MG63 (cell line): Measurements from ENCODE around the gene CTSE. TPM values are rescaled to one million over a fixed set of nuclear protein-coding genes. Genes with fewer than 3 reads are reported as not detected.

ENCODE experiments used
- DNase-seq: peaks from one replicate; pipeline ENCODE4 v3.0.0-alpha.2; 2020
- H3K27me3 ChIP-seq: fragments of 250-450 bp; sonication (Bioruptor Pico); 2 replicates; pipeline ENCODE4 v1.5.1; 2020; ENCODE audit warnings: mild to moderate bottlenecking, moderate library complexity
- H3K36me3 ChIP-seq: fragments of 250-450 bp; sonication (Bioruptor Pico); 2 replicates; pipeline ENCODE4 v1.5.1; 2020; ENCODE audit warnings: mild to moderate bottlenecking, moderate library complexity
- H3K4me3 ChIP-seq: fragments of 250-450 bp; sonication (Bioruptor Pico); 2 replicates; pipeline ENCODE4 v1.5.1; 2020; ENCODE audit warnings: mild to moderate bottlenecking, moderate library complexity
- H3K9me3 ChIP-seq: fragments of 250-450 bp; sonication (Bioruptor Pico); 2 replicates; pipeline ENCODE4 v1.5.1; 2020; ENCODE audit warnings: mild to moderate bottlenecking, moderate library complexity
- total RNA-seq: library from RNA; depleted of rRNA; stranded (reverse); fragments of >200 nt; shearing (Covaris generic); gene quantifications from 2 replicates; pipeline ENCODE4 v1.2.3, GENCODE V29; 2014; ENCODE audit warnings: low replicate concordance

The CTSE gene
- total RNA-seq, 1 experiment from 2014 or later: not detected

DNA sequence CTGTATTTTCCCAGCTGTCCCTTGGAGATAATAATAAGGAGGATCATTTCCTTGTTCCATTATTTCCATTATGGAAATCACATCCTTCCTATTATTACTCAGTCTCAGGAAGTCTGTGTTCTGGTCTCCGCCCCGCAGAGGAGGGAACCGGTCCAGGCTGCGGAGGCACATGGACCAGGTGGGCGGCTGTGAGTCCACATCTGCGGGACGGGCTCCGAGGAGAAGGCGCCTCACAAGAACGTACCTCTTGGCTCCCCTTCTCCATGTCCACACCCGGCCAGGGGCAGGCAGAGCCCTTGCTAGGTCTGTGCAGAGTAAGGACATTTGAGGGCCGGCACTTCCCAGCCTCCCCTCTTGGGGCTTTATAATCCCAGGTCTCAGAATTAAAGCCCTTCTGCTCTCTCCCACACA, 35.1 kb downstream of the CTSE start:
- no peaks in the 10 kb centered on the region for H3K9me3 ChIP-seq
- no peak overlapping the region for H3K4me3 ChIP-seq
- H3K36me3 ChIP-seq: peaks cover 52% of the 10 kb centered on the region
- H3K27me3 ChIP-seq: no peaks in the 10 kb centered on the region
- DNase-seq: no peak

GRCh38 chr1:205986861-205987260, 36.8 kb downstream of the CTSE start:
- peaks cover 36% of the 10 kb centered on the region for H3K36me3 ChIP-seq
- DNase-seq: no peak
- H3K9me3 ChIP-seq: no peaks in the 10 kb centered on the region
- H3K27me3 ChIP-seq: no peaks in the 10 kb centered on the region
- no peak overlapping the region for H3K4me3 ChIP-seq

DNA sequence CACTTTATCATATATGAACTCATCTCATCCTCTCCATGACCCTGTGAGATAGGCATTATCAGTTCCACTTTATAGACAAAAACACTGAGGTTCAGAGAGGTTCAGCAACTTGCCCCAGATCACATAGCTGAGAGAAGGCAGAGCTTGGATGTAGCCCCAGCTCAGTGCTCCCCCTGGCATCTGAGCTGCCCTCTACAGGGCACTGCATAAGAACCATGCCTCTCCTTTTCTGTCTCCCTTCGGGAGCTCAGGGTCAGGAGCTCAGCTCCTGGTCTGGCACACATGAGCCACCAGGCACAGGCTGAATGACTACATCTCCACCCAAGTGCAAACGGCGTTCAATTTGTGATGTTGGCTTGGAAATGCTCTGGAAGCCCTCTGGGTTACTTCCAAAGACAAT, 37.4 kb downstream of the CTSE start:
- Histone ChIP-seq H3K4me3 (no peak overlapping the region), H3K36me3 (peaks cover 31% of the 10 kb centered on the region), H3K27me3 (no peaks in the 10 kb centered on the region), H3K9me3 (no peaks in the 10 kb centered on the region)
- no peak for DNase-seq

- peaks cover 25% of the 10 kb centered on the region for H3K36me3 ChIP-seq
- DNase-seq: no peak
- no peaks in the 10 kb centered on the region for H3K9me3 ChIP-seq
Observed at GRCh38 chr1:205985330-205986005, 38.2 kb downstream of the CTSE start.

GRCh38 chr1:205983925-205984725, 39.6 kb downstream of the CTSE start:
- no peaks in the 10 kb centered on the region for H3K27me3 ChIP-seq
- H3K9me3 ChIP-seq: no peaks in the 10 kb centered on the region
- peak; percentile 52 for DNase-seq
- no peak overlapping the region for H3K4me3 ChIP-seq
- peaks cover 23% of the 10 kb centered on the region for H3K36me3 ChIP-seq

More at GRCh38 chr1:205985330-205986005, 38.2 kb downstream of the CTSE start:
- Histone ChIP-seq H3K4me3 (no peak overlapping the region), H3K27me3 (no peaks in the 10 kb centered on the region)

- peaks cover 20% of the 10 kb centered on the region for H3K36me3 ChIP-seq
- H3K27me3 ChIP-seq: no peaks in the 10 kb centered on the region
- H3K9me3 ChIP-seq: no peaks in the 10 kb centered on the region
- H3K4me3 ChIP-seq: no peak overlapping the region
- DNase-seq: no peak
Observed at GRCh38 chr1:205981257-205981656, 42.4 kb downstream of the CTSE start.

- Histone ChIP-seq H3K9me3 (no peaks in the 10 kb centered on the region), H3K27me3 (no peaks in the 10 kb centered on the region), H3K36me3 (peaks cover 20% of the 10 kb centered on the region), H3K4me3 (no peak overlapping the region)
- no peak for DNase-seq
Observed at GRCh38 chr1:205980237-205980870, 43.3 kb downstream of the CTSE start.

DNA sequence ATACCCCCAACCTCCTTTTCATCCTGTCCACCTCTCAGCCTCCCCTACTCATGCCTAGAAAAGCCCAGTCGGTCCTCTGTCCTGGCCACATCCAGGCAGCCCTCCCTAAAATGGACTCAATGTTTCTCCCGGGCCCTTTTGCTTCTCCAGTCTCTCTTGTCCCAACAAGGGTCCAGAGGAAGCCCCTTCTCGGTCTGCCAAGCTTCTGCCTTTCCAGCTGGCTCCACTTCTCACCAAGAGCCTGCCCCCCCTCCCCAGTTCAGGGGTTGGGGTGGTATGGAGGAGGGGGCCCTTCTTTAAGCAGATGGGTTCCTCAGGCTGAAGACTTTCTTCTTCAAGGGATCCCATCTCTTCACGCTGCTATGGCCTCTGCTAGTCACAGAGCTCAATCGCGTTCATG, 44.4 kb downstream of the CTSE start:
- no peaks in the 10 kb centered on the region for H3K9me3 ChIP-seq
- H3K36me3 ChIP-seq: peaks cover 9% of the 10 kb centered on the region
- no peaks in the 10 kb centered on the region for H3K27me3 ChIP-seq
- no peak for DNase-seq
- H3K4me3 ChIP-seq: no peak overlapping the region

DNA sequence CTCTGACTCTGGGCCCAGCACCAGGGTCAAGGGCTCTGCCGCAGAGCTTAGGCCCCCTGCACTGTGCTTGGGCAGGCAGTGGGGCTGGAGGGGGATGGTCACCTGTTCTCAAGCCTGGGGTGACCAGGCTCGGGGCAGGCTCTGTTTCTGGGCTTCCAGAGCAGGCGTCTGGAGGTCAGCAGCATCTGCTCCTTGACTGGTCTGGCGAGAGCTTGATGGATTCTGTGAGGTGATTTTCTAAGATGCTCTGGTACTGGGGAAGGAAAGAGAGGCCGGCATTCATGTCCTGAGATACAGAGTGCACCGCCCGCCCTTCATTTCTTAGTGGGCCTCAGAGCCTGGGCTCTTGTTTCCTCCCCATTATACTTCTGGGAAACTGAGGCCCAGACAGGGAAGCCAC, 45.0 kb downstream of the CTSE start:
- DNase-seq: no peak
- Histone ChIP-seq H3K36me3 (peaks cover 3% of the 10 kb centered on the region), H3K9me3 (no peaks in the 10 kb centered on the region), H3K4me3 (no peak overlapping the region), H3K27me3 (no peaks in the 10 kb centered on the region)

DNA sequence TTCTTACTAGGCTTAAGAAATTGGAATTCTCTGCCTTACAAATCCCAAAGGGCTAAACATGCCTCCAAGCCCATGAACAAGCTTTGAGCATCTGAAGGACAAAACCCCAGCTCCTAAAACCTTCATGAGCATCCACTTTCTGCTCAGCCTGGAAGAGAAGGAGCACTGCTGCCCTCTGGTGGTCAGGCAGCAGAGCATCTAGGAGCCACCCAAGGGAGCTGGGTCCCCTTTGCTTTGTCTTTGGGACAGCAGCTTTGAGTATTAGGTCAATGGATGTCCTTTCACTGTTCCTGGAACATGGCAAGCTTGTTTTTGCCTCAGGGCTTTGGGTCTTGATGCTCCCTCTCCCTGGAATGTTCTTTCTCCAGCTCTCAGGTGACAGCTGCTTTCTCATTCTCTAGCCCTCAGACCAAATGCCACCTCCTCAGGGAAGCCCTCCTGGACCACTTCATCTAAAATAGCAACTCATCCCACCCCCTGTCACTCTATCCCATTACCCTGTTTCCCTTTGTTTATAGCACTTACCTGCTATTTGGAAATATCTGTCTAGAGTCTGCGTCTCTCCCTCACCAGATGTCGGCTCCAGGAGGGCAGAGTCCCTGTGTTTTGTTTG, 46.2 kb downstream of the CTSE start:
- Histone ChIP-seq H3K27me3 (no peaks in the 10 kb centered on the region), H3K9me3 (no peaks in the 10 kb centered on the region), H3K36me3 (no peaks in the 10 kb centered on the region; the same call in 1 of the 2 replicates), H3K4me3 (no peak overlapping the region)
- DNase-seq: peak; percentile 62

- Histone ChIP-seq H3K4me3 (no peak overlapping the region), H3K9me3 (no peaks in the 10 kb centered on the region), H3K27me3 (no peaks in the 10 kb centered on the region), H3K36me3 (no peaks in the 10 kb centered on the region; the same call in 1 of the 2 replicates)
- no peak for DNase-seq
Observed at GRCh38 chr1:205976708-205977401, 46.8 kb downstream of the CTSE start.

- no peak for DNase-seq
- no peaks in the 10 kb centered on the region for H3K27me3 ChIP-seq
- no peaks in the 10 kb centered on the region for H3K9me3 ChIP-seq
- no peak overlapping the region for H3K4me3 ChIP-seq
- no peaks in the 10 kb centered on the region; the same call in 1 of the 2 replicates for H3K36me3 ChIP-seq
Observed at GRCh38 chr1:205976036-205976435, 47.7 kb downstream of the CTSE start.

DNA sequence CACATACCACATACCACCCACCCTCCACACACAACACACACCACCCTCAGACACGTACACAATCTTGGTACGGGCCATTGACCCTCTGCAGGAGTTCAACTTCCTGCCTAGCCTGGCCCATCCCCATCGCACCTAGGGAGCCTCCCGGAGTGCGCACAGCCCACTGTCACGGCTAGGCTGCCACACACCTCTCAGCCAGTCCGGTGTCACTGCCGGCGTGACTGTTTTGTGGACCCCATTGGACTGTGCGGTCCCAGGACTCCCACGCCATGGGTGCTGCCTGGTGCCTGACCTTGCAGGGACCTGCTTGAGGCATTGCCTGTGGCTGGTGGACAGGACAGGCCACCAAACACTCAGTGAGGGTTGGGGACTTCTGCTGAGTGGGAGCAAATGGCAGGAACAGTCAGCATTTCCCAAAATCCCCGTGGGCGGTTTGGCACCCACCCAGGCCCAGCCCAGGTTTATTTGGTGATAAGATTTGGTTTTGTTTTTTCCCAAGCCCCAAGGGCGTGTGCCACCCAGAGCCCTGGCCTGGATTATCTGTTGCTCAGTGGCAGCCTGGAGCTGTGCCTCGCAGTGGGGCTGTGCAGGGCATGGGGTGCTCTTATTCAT, 48.2 kb downstream of the CTSE start:
- no peaks in the 10 kb centered on the region for H3K27me3 ChIP-seq
- H3K36me3 ChIP-seq: no peaks in the 10 kb centered on the region; the same call in 1 of the 2 replicates
- no peak overlapping the region for H3K4me3 ChIP-seq
- H3K9me3 ChIP-seq: no peaks in the 10 kb centered on the region
- DNase-seq: no peak

DNA sequence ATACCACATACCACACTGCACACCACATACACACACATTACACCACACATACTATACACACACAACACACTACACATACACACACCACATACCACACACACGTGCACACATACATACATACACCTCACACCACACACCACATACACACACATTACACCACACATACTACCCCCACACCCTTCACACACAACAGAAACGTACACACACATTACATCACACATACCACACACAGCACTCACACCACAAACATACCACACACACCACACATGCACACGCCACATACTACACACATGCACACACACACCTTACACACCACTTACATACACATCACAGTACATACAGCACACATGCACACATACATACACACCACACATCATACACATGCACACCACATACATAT, 49.0 kb downstream of the CTSE start:
- Histone ChIP-seq H3K27me3 (no peaks in the 10 kb centered on the region), H3K36me3 (no peaks in the 10 kb centered on the region; the same call in 1 of the 2 replicates)

GRCh38 chr1:205973377-205974232, 50.1 kb downstream of the CTSE start:
- Histone ChIP-seq H3K4me3 (no peak overlapping the region), H3K36me3 (no peaks in the 10 kb centered on the region; the same call in 1 of the 2 replicates), H3K27me3 (no peaks in the 10 kb centered on the region), H3K9me3 (no peaks in the 10 kb centered on the region)
- no peak for DNase-seq

More for the DNA sequence above, 49.0 kb downstream of the CTSE start:
- no peaks in the 10 kb centered on the region for H3K9me3 ChIP-seq
- no peak for DNase-seq
- no peak overlapping the region for H3K4me3 ChIP-seq
